Measurements from ENCODE around the gene ADCY1. TPM values are rescaled to one million over a fixed set of nuclear protein-coding genes. Genes with fewer than 3 reads are reported as not detected.

Gene ADCY1
- total RNA-seq, 8 experiments from 2014 or later: 0.56 to 22.4 (median 12.1) TPM

- in situ Hi-C loops (cut with MboI; ENCODE audit: low pct_unique_long_range_greater_than_20kb in 2 of 9, low sequenced_read_pairs in 9 of 9, unreplicated experiment in 9 of 9): no loop called here
- Histone ChIP-seq H3K4me3 (no peak overlapping the region), H3K4me1 (replicated peaks in 1 of 2) (no peaks in the 10 kb centered on the region), H3K27ac (no peak overlapping the region)
- WGBS, 10 experiments: 0 to 95% (median 77%) methylated on average over 1 to 5 of the region's 9 CpGs; no CpG with 5 or more reads in 4 of the 10 experiments
- no peak for ATAC-seq (replicated peaks in 6 of 8)
Observed at GRCh38 chr7:45626441-45627430, 52.6 kb downstream of the ADCY1 start.

- H3K4me1 ChIP-seq (replicated peaks in 1 of 2): no peaks in the 10 kb centered on the region
- no peak overlapping the region for H3K27ac ChIP-seq
- ATAC-seq (replicated peaks in 6 of 8): no peak
- 7 to 100% (median 90%) methylated on average over 1 to 4 of the region's 8 CpGs; no CpG with 5 or more reads in 4 of the 10 experiments for WGBS, 10 experiments
- H3K4me3 ChIP-seq: no peak overlapping the region
- in situ Hi-C loops (cut with MboI; ENCODE audit: low pct_unique_long_range_greater_than_20kb in 2 of 9, low sequenced_read_pairs in 9 of 9, unreplicated experiment in 9 of 9): no loop called here
Observed at GRCh38 chr7:45627691-45628456, 53.7 kb downstream of the ADCY1 start.

- H3K4me1 ChIP-seq (replicated peaks in 1 of 2): peaks cover 0 to 4% of the 10 kb centered on the region in 2 donors
- H3K4me3 ChIP-seq: no peak overlapping the region
- WGBS, 10 experiments: 40 to 100% (median 100%) methylated on average over 1 of the region's 1 CpG; no CpG with 5 or more reads in 1 of the 10 experiments
- in situ Hi-C loops (cut with MboI; ENCODE audit: low pct_unique_long_range_greater_than_20kb in 2 of 9, low sequenced_read_pairs in 9 of 9, unreplicated experiment in 9 of 9): no loop called here
- no peak for ATAC-seq (replicated peaks in 6 of 8)
- no peak overlapping the region for H3K27ac ChIP-seq
Observed at GRCh38 chr7:45631569-45631968, 57.4 kb downstream of the ADCY1 start.

GRCh38 chr7:45636733-45637132, 62.6 kb downstream of the ADCY1 start:
- peaks cover 0 to 4% of the 10 kb centered on the region in 2 donors for H3K4me1 ChIP-seq (replicated peaks in 1 of 2)
- ATAC-seq (replicated peaks in 6 of 8): no peak
- H3K4me3 ChIP-seq: no peak overlapping the region
- no peak overlapping the region for H3K27ac ChIP-seq
- 60 to 100% (median 97%) methylated on average over 1 to 3 of the region's 3 CpGs for WGBS, 10 experiments
- in situ Hi-C loops (cut with MboI; ENCODE audit: low pct_unique_long_range_greater_than_20kb in 2 of 9, low sequenced_read_pairs in 9 of 9, unreplicated experiment in 9 of 9): no loop called here

GRCh38 chr7:45638916-45639315, 64.7 kb downstream of the ADCY1 start:
- peak in 1 of 8 experiments; percentile 18 for ATAC-seq (replicated peaks in 6 of 8)
- H3K4me1 ChIP-seq (replicated peaks in 1 of 2): peaks cover 0 to 4% of the 10 kb centered on the region in 2 donors
- H3K27ac ChIP-seq: no peak overlapping the region
- no peak overlapping the region for H3K4me3 ChIP-seq
- in situ Hi-C loops (cut with MboI; ENCODE audit: low pct_unique_long_range_greater_than_20kb in 2 of 9, low sequenced_read_pairs in 9 of 9, unreplicated experiment in 9 of 9): no loop called here
- WGBS, 10 experiments: 30 to 84% (median 58%) methylated on average over 2 of the region's 2 CpGs; no CpG with 5 or more reads in 7 of the 10 experiments

GRCh38 chr7:45642044-45642443, 67.9 kb downstream of the ADCY1 start:
- no peak overlapping the region for H3K4me3 ChIP-seq
- no peak overlapping the region for H3K27ac ChIP-seq
- in situ Hi-C loops (cut with MboI; ENCODE audit: low pct_unique_long_range_greater_than_20kb in 2 of 9, low sequenced_read_pairs in 9 of 9, unreplicated experiment in 9 of 9): no loop called here
- WGBS, 10 experiments: no CpG with 5 or more reads among the region's 1 CpG
- ATAC-seq (replicated peaks in 6 of 8): no peak
- no peaks in the 10 kb centered on the region for H3K4me1 ChIP-seq (replicated peaks in 1 of 2)

- ATAC-seq (replicated peaks in 6 of 8): no peak
- in situ Hi-C loops (cut with MboI; ENCODE audit: low pct_unique_long_range_greater_than_20kb in 2 of 9, low sequenced_read_pairs in 9 of 9, unreplicated experiment in 9 of 9): no loop called here
- Histone ChIP-seq H3K27ac (no peak overlapping the region), H3K4me3 (no peak overlapping the region), H3K4me1 (replicated peaks in 1 of 2) (no peaks in the 10 kb centered on the region)
- 28 to 100% (median 88%) methylated on average over 1 to 7 of the region's 7 CpGs; no CpG with 5 or more reads in 2 of the 10 experiments for WGBS, 10 experiments
Observed at GRCh38 chr7:45643630-45644029, 69.5 kb downstream of the ADCY1 start.

- H3K4me3 ChIP-seq: no peak overlapping the region
- in situ Hi-C loops (cut with MboI; ENCODE audit: low pct_unique_long_range_greater_than_20kb in 2 of 9, low sequenced_read_pairs in 9 of 9, unreplicated experiment in 9 of 9): no loop called here
- no peaks in the 10 kb centered on the region for H3K4me1 ChIP-seq (replicated peaks in 1 of 2)
- ATAC-seq (replicated peaks in 6 of 8): no peak
- H3K27ac ChIP-seq: no peak overlapping the region
- 60 to 100% (median 70%) methylated on average over 1 to 4 of the region's 4 CpGs; no CpG with 5 or more reads in 4 of the 10 experiments for WGBS, 10 experiments
Observed at GRCh38 chr7:45644237-45644636, 70.1 kb downstream of the ADCY1 start.

- in situ Hi-C loops (cut with MboI; ENCODE audit: low pct_unique_long_range_greater_than_20kb in 2 of 9, low sequenced_read_pairs in 9 of 9, unreplicated experiment in 9 of 9): no loop called here
- 80 to 97% (median 83%) methylated on average over 1 to 5 of the region's 8 CpGs; no CpG with 5 or more reads in 6 of the 10 experiments for WGBS, 10 experiments
- Histone ChIP-seq H3K4me1 (replicated peaks in 1 of 2) (no peaks in the 10 kb centered on the region), H3K4me3 (no peak overlapping the region), H3K27ac (no peak overlapping the region)
- no peak for ATAC-seq (replicated peaks in 6 of 8)
Observed at GRCh38 chr7:45645141-45645969, 71.2 kb downstream of the ADCY1 start.

GRCh38 chr7:45646207-45646821, 72.1 kb downstream of the ADCY1 start:
- Histone ChIP-seq H3K27ac (no peak overlapping the region), H3K4me1 (replicated peaks in 1 of 2) (no peaks in the 10 kb centered on the region), H3K4me3 (no peak overlapping the region)
- WGBS, 10 experiments: 80 to 100% (median 100%) methylated on average over 1 to 2 of the region's 6 CpGs; no CpG with 5 or more reads in 6 of the 10 experiments
- ATAC-seq (replicated peaks in 6 of 8): no peak
- in situ Hi-C loops (cut with MboI; ENCODE audit: low pct_unique_long_range_greater_than_20kb in 2 of 9, low sequenced_read_pairs in 9 of 9, unreplicated experiment in 9 of 9): no loop called here

- peak in 6 of 8 experiments; percentile 14 to 52 (median 22) for ATAC-seq (replicated peaks in 6 of 8)
- H3K4me1 ChIP-seq (replicated peaks in 1 of 2): no peaks in the 10 kb centered on the region
- in situ Hi-C loops (cut with MboI; ENCODE audit: low pct_unique_long_range_greater_than_20kb in 2 of 9, low sequenced_read_pairs in 9 of 9, unreplicated experiment in 9 of 9): no loop called here
- no peak overlapping the region for H3K4me3 ChIP-seq
- 33 to 100% (median 77%) methylated on average over 1 to 9 of the region's 12 CpGs; no CpG with 5 or more reads in 1 of the 10 experiments for WGBS, 10 experiments
- H3K27ac ChIP-seq: no peak overlapping the region
Observed at GRCh38 chr7:45646996-45647825, 73.0 kb downstream of the ADCY1 start.

Data from motor neuron (in vitro differentiated cells).